GM13976 (cell line): ENCODE data around the gene PRMT7.
A peak's percentile ranks its signal among the peaks of the same experiment; 100 is the strongest.

Experiments used
- DNase-seq: peaks from one replicate; pipeline ENCODE4 v3.0.0; 2012; ENCODE audit warnings: low spot score
- in situ Hi-C: fragments of 300-500 bp; cut with MboI; formaldehyde crosslinking; loops from one replicate; pipeline ENCODE4 v1.12.0; 2022; ENCODE audit warnings: low sequenced_read_pairs, mixed read lengths, inconsistent platforms; ENCODE audit not compliant: unreplicated experiment
- TF ChIP-seq, protein P1 (sequence below): IDR thresholded peaks from 2 replicates; pipeline ENCODE4 v1.5.1; 2012; ENCODE audit warnings: borderline replicate concordance, mild to moderate bottlenecking; ENCODE audit not compliant: insufficient read depth; ENCODE audit errors: extremely low read depth, missing control alignments, control extremely low read depth

Gene PRMT7

DNA sequence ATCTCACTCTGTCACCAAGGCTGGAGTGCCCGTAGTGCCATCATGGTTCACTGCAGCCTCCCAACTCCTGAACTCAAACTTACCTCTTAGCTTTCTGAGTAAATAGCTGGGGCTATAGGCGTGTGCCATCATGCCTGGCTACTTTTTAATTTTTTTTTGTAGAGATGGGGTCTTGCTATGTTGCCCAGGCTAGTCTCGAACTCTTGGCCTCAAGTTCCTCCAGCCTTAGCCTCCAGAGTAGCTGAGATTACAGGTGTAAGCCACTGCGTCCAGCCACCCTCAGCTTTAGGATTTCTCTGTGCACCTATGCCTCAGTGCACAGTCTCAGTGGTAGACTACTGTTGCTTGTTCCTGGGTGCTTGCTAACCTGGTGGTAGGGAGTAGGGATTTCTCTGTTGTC, 41.0 kb upstream of the PRMT7 start:
- DNase-seq = no peak
- in situ Hi-C loops = no loop called here
- TF ChIP-seq, protein P1, sequence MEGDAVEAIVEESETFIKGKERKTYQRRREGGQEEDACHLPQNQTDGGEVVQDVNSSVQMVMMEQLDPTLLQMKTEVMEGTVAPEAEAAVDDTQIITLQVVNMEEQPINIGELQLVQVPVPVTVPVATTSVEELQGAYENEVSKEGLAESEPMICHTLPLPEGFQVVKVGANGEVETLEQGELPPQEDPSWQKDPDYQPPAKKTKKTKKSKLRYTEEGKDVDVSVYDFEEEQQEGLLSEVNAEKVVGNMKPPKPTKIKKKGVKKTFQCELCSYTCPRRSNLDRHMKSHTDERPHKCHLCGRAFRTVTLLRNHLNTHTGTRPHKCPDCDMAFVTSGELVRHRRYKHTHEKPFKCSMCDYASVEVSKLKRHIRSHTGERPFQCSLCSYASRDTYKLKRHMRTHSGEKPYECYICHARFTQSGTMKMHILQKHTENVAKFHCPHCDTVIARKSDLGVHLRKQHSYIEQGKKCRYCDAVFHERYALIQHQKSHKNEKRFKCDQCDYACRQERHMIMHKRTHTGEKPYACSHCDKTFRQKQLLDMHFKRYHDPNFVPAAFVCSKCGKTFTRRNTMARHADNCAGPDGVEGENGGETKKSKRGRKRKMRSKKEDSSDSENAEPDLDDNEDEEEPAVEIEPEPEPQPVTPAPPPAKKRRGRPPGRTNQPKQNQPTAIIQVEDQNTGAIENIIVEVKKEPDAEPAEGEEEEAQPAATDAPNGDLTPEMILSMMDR = no peak

DNA sequence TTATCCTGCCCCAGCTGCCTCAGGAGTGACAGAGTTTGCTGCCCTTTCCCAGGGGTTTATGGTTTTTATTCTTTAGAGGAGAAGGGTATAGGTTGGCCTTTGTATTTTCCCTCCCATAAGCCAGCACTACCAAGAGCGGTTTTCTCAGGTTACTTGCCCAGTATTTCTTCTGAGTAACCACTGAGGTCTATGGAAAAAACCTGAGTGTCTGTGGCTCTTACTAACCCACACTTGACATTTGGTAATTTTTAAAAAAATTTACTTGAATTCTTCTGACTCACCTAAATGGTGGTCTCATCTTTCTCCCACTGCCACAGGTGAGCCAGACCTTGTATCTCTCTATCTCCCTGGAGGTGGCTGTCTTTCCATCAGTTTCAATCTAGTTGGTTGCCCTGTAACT, 40.5 kb upstream of the PRMT7 start:
- DNase-seq = no peak
- in situ Hi-C loops = no loop called here
- TF ChIP-seq, protein P1 = no peak

DNA sequence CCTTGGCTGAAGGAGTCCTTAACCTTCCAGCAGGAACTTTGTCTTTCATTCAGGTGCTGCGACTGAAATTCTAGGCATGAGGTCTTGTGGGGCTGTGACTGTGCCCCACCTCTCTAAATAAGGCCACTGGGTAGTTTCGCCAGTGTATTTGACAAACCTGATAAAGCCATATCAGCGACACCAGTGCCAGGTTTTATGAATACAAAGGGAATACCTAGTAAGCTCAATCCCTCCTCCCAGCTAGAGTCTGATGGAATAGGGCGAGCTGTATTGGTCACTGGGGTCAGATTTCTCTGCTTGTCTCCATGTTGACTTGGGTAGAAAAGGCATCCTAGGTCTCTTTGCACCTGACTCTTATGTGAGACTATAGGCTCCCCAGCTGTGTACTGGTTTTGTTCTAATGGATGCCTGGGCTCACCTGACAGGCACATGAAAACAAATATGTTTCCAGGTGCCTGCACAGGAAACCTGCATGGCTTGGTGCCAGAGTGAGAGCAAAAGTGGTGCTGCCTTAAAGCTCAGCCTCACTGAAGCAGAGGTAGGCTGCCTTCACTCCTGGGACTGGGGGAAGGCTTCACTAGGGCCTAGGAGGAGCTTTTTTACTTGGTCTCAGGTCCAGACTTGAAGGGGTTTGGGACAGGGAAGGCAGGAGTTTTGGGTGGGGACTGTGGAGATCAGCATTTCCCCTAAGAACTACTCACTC, 38.2 kb upstream of the PRMT7 start:
- in situ Hi-C loops = no loop called here
- TF ChIP-seq, protein P1 = no peak
- peak; percentile 18 for DNase-seq

DNA sequence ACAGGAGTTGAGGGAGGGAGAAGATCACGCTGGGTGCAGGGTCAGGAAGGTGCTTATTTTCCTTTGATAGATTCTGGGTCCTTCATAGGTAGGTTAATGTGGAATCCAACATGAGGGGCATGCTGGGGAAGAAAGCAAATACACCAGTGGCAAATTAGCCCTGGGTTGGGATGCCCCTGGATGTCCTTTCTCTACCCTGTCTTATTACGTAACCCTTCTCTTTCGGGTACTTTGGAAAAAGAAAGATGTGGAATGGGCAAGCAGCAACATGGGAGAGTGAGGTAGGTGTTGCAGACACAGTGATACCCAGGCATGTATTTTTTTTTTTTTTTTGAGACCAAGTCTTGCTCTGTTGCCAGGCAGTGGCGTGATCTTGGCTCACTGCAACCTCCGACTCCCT, 37.4 kb upstream of the PRMT7 start:
- no peak for DNase-seq
- in situ Hi-C loops = no loop called here
- TF ChIP-seq, protein P1 = no peak

DNA sequence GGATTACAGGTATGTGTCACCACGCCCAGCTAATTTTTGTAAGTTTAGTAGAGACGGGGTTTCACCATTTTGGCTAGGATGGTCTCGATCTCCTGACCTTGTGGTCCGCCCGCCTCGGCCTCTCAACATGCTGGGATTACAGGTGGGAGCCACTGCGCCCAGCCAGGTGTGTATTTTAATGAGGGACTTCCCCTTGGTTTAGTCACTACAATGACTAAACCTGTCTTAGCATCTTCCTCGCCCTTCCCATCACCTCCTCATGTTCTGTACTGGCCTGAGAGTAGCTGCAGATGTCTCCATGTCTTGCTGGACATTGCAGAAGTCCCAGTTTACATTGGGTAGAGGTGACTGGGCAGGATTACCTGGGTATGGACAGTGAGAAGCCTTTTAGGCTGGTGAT, 36.9 kb upstream of the PRMT7 start:
- in situ Hi-C loops = no loop called here
- DNase-seq = no peak
- TF ChIP-seq, protein P1 = no peak

DNA sequence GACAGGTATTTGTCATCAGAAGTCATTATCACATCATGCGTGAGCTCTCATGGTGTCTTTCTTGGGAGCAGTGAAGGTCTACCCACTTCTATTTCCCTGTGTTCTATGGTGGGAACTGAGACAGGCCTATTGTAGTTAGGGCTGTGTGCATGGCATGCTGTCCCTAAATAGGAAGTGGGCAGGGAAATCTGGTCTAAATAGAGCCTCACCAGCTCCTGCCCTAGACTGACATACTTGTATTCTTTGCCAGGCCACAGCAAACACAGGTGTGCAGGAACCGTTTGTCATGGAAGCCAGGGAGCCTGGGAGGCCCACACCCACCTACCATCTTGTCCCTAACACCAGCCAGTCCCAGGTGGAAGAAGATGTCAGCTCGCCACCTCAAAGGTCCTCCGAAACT, 36.4 kb upstream of the PRMT7 start:
- TF ChIP-seq, protein P1 = no peak
- in situ Hi-C loops = no loop called here

More for the DNA sequence above, 36.4 kb upstream of the PRMT7 start:
- DNase-seq = no peak
